Vagina (tissue), 2 donors: ENCODE measurements around the gene KCNN3. TPM values are rescaled to one million over a fixed set of nuclear protein-coding genes. Genes with fewer than 3 reads are reported as not detected.

Experiments
- DNase-seq, 2 donors: peaks; one replicate each; pipeline ENCODE4 v3.0.0-alpha.2; 2017; ENCODE audit errors: extremely low spot score in 2 of 2
- H3K27ac ChIP-seq: fragments of 200-600 bp; sonication (generic); one replicate; pipeline ENCODE4 v1.5.1; 2019
- H3K27me3 ChIP-seq: fragments of 200-600 bp; sonication (generic); one replicate; pipeline ENCODE4 v1.5.1; 2019
- H3K36me3 ChIP-seq, 2 donors: fragments of 200-600 bp; sonication (generic); one replicate each; pipeline ENCODE4 v1.5.1; 2017 to 2019
- H3K4me1 ChIP-seq: fragments of 200-600 bp; sonication (generic); one replicate; pipeline ENCODE4 v1.5.1; 2019
- H3K4me3 ChIP-seq, 2 donors: fragments of 200-600 bp; sonication (generic); 1 replicate in 1 of 2; 2 replicates in 1 of 2; pipeline ENCODE4 v1.5.1; 2016 to 2019
- H3K9me3 ChIP-seq: fragments of 200-600 bp; sonication (generic); one replicate; pipeline ENCODE4 v1.5.1; 2019
- POLR2A ChIP-seq, 2 donors: fragments of 450-650 bp; IDR thresholded peaks; one replicate each; pipeline ENCODE4 v1.6.1; 2017; ENCODE audit warnings: antibody characterized with exemption in 2 of 2, mild to moderate bottlenecking in 2 of 2, moderate library complexity in 2 of 2
- POLR2AphosphoS5 ChIP-seq, 2 donors: sonication (generic); formaldehyde crosslinking; IDR thresholded peaks; one replicate each; pipeline ENCODE4 v1.9.0; 2017; ENCODE audit warnings: antibody characterized with exemption in 2 of 2, mild to moderate bottlenecking in 2 of 2, low read depth in 1 of 2; ENCODE audit not compliant: insufficient read depth in 1 of 2
- intact Hi-C: fragments of 100-400 bp; cut with DNase I; formaldehyde crosslinking; loops from one replicate; pipeline ENCODE4 v1.15.1; 2023
- total RNA-seq: library from RNA; depleted of rRNA; stranded (reverse); fragments of >200 nt; gene quantifications from one replicate; pipeline ENCODE4 v1.2.3, GENCODE V29; 2016
- TF ChIP-seq, protein P1 (sequence below), 3 experiments: fragments of 450-650 bp in 2 of 3; fragments of 200-600 bp in 1 of 3; sonication (generic) in 1 of 3; IDR thresholded peaks; one replicate each; pipeline ENCODE4 v1.5.1; 2017 to 2019; ENCODE audit warnings: antibody characterized with exemption in 3 of 3, mild to moderate bottlenecking in 2 of 3, moderate library complexity in 2 of 3

Gene KCNN3
- total RNA-seq, 1 donor from 2014 or later: 7.4 TPM

DNA sequence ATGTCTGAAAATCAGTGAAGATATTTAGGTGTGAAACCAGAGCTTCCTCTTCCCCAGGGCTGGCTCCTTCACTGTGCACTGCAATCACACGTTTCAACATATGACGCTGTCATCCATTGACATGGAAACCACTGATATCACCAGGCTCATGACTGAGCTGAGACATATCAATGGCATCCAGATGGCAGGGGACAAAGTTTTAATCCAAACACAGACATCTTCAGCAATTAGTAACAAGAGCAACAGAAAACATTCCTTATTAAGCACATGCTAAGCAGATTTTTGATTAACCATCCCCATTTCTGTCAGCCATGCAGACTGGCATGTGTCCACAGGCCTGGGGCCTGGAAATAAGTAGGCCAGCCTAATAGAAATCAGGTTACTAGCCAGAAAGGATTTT is 154.1 kb downstream of the KCNN3 start:
- Histone ChIP-seq H3K36me3 (no peaks in the 10 kb centered on the region), H3K4me3 (no peak overlapping the region), H3K4me1 (no peaks in the 10 kb centered on the region), H3K9me3 (no peaks in the 10 kb centered on the region), H3K27me3 (no peaks in the 10 kb centered on the region), H3K27ac (no peak overlapping the region)
- DNase-seq: no peak
- TF ChIP-seq POLR2AphosphoS5 (IDR thresholded peaks at IDR 0.05; ENCODE audit: insufficient read depth in 1 of 2, low read depth in 1 of 2) (no peak), POLR2A (IDR thresholded peaks at IDR 0.05) (no peak)
- TF ChIP-seq, protein P1, sequence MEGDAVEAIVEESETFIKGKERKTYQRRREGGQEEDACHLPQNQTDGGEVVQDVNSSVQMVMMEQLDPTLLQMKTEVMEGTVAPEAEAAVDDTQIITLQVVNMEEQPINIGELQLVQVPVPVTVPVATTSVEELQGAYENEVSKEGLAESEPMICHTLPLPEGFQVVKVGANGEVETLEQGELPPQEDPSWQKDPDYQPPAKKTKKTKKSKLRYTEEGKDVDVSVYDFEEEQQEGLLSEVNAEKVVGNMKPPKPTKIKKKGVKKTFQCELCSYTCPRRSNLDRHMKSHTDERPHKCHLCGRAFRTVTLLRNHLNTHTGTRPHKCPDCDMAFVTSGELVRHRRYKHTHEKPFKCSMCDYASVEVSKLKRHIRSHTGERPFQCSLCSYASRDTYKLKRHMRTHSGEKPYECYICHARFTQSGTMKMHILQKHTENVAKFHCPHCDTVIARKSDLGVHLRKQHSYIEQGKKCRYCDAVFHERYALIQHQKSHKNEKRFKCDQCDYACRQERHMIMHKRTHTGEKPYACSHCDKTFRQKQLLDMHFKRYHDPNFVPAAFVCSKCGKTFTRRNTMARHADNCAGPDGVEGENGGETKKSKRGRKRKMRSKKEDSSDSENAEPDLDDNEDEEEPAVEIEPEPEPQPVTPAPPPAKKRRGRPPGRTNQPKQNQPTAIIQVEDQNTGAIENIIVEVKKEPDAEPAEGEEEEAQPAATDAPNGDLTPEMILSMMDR (IDR thresholded peaks at IDR 0.05): no peak
- intact Hi-C loops: no loop called here

DNA sequence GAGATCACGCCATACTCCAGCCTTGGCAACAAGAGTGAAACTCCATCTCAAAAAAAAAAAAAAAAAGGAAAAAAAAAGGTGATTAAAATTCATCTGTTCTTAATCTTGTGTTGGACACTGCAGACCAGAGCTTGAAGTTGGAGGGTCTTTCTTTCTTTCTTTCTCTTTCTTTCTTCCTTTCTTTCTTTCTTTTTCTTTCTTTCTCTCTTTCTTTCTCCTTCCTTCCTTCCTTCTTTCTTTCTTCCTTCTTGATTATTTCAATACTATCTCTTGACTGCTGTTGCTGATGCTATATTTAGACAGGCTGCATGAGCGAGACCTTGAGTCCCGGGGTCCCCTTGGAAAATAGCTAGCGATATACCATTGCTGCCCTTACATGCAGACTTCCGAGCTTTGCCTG is 154.7 kb downstream of the KCNN3 start:
- no peaks in the 10 kb centered on the region for H3K27me3 ChIP-seq
- no peaks in the 10 kb centered on the region for H3K36me3 ChIP-seq
- no peaks in the 10 kb centered on the region for H3K9me3 ChIP-seq
- DNase-seq: no peak
- no peak overlapping the region for H3K4me3 ChIP-seq
- TF ChIP-seq POLR2AphosphoS5 (IDR thresholded peaks at IDR 0.05; ENCODE audit: insufficient read depth in 1 of 2, low read depth in 1 of 2) (no peak), POLR2A (IDR thresholded peaks at IDR 0.05) (no peak)
- TF ChIP-seq, protein P1 (IDR thresholded peaks at IDR 0.05): no peak
- no peaks in the 10 kb centered on the region for H3K4me1 ChIP-seq
- H3K27ac ChIP-seq: no peak overlapping the region
- intact Hi-C loops: no loop called here

DNA sequence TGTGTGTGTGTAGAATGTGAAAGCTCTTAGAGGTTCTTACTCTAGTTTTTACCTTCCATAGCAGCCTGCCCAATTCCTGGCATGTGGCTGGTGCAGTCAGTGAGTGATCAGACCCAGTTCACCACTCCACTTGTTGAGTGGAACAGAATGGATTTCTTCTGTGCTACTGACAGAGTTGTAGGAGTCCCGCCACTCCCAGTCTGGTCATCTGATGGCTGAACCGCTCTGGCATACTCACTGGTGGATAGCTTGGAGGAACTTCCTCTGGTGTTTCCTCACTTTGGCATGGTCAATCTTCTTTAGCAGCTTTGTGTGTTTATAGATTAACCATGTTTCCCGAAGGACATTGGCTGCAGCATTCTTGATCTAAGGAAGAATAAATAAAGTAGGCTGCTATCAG is 155.4 kb downstream of the KCNN3 start:
- H3K9me3 ChIP-seq: no peaks in the 10 kb centered on the region
- no peak for TF ChIP-seq POLR2A (IDR thresholded peaks at IDR 0.05)
- TF ChIP-seq, protein P1 (IDR thresholded peaks at IDR 0.05): no peak
- TF ChIP-seq POLR2AphosphoS5 (IDR thresholded peaks at IDR 0.05; ENCODE audit: insufficient read depth in 1 of 2, low read depth in 1 of 2): no peak
- H3K4me3 ChIP-seq: no peak overlapping the region
- H3K27ac ChIP-seq: no peak overlapping the region
- no peak for DNase-seq
- intact Hi-C loops: no loop called here
- no peaks in the 10 kb centered on the region for H3K4me1 ChIP-seq
- no peaks in the 10 kb centered on the region for H3K27me3 ChIP-seq
- no peaks in the 10 kb centered on the region for H3K36me3 ChIP-seq

DNA sequence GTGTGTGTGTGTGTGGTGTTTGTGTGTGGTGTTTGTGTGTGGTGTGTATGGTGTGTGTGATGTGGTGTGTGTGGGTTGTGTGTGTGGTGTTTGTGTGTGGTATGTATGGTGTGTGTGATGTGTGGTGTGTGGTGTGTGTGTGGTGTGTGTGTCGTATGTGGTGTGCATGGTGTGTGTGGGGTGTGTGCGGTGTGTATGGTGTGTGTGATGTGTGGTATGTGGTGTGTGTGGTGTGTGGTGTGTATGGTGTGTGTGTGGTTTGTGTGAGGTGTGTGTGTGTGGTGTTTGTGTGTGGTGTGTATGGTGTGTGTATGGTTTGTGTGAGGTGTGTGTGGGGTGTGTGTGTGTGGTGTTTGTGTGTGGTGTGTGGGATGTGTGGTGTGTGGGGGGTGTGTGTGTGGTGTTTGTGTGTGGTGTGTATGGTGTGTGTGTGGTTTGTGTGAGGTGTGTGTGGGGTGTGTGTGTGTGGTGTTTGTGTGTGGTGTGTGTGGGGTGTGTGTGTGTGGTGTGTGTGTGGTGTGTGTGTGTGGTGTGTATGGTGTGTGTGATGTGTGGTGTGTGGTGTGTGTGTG is 155.9 kb downstream of the KCNN3 start:
- Histone ChIP-seq H3K27ac (no peak overlapping the region), H3K4me1 (no peaks in the 10 kb centered on the region), H3K9me3 (no peaks in the 10 kb centered on the region), H3K36me3 (no peaks in the 10 kb centered on the region), H3K4me3 (no peak overlapping the region), H3K27me3 (no peaks in the 10 kb centered on the region)
- DNase-seq: no peak
- TF ChIP-seq POLR2A (IDR thresholded peaks at IDR 0.05) (no peak), POLR2AphosphoS5 (IDR thresholded peaks at IDR 0.05; ENCODE audit: insufficient read depth in 1 of 2, low read depth in 1 of 2) (no peak)
- TF ChIP-seq, protein P1 (IDR thresholded peaks at IDR 0.05): no peak
- intact Hi-C loops: no loop called here

DNA sequence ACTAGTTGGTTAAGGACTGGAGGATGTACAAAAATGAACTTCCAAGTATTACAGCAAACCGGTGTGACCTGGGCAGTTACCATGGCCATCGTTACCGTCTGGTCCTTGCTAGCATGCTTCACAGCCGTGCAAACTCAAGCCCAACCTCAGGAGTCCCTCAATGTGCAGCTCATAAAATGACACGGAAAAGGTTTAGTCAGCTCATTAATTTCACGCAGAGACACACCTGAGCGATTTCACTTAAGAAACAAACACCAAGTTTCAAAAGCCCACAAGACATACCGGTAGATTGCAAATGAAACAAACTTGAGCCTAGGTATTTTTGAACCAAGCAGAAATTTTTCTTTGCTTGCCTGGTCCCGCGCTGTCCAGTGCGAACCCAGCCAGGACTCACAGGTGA is 157.1 kb downstream of the KCNN3 start:
- H3K27me3 ChIP-seq: no peaks in the 10 kb centered on the region
- TF ChIP-seq, protein P1 (IDR thresholded peaks at IDR 0.05): no peak
- TF ChIP-seq POLR2AphosphoS5 (IDR thresholded peaks at IDR 0.05; ENCODE audit: insufficient read depth in 1 of 2, low read depth in 1 of 2) (no peak), POLR2A (IDR thresholded peaks at IDR 0.05) (no peak)
- H3K36me3 ChIP-seq: no peaks in the 10 kb centered on the region
- no peak overlapping the region for H3K27ac ChIP-seq
- intact Hi-C loops: no loop called here
- no peak overlapping the region for H3K4me3 ChIP-seq
- no peaks in the 10 kb centered on the region for H3K9me3 ChIP-seq
- no peak for DNase-seq
- H3K4me1 ChIP-seq: no peaks in the 10 kb centered on the region
